Lung microvascular endothelial cell (primary cell): ENCODE results near the gene HYDIN. TPM values are rescaled to one million over a fixed set of nuclear protein-coding genes. Genes with fewer than 3 reads are reported as not detected.

Experiments
- DNase-seq, 2 donors: peaks; one replicate each; pipeline versions ENCODE4 v3.0.0 to v3.0.0-alpha.2; 2010; ENCODE audit warnings: low read depth in 2 of 2
- total RNA-seq: library from RNA; depleted of rRNA; stranded (reverse); fragments of >200 nt; gene quantifications from 2 replicates; pipeline ENCODE4 v1.2.1, GENCODE V29; 2014

Gene HYDIN
- total RNA-seq, 1 donor from 2014 or later: not detected

- no peak for DNase-seq
Measured at GRCh38 chr16:70767377-70768202, 462.9 kb downstream of the HYDIN start.

GRCh38 chr16:70766658-70767057 lies 463.9 kb downstream of the HYDIN start:
- DNase-seq: no peak

- no peak for DNase-seq
Measured at GRCh38 chr16:70766176-70766575, 464.3 kb downstream of the HYDIN start.

GRCh38 chr16:70765491-70765890 lies 465.0 kb downstream of the HYDIN start:
- no peak for DNase-seq

GRCh38 chr16:70764632-70765031 lies 465.9 kb downstream of the HYDIN start:
- no peak for DNase-seq

- DNase-seq: no peak
Measured at GRCh38 chr16:70760221-70760620, 470.3 kb downstream of the HYDIN start.

GRCh38 chr16:70759666-70760065 lies 470.9 kb downstream of the HYDIN start:
- no peak for DNase-seq

- DNase-seq: no peak
Measured at GRCh38 chr16:70758786-70759185, 471.7 kb downstream of the HYDIN start.

Other genes starting within 250 kb of the HYDIN start
- 19.2 and 28.0 TPM in 2 replicates for gene CMTR2, start 58.7 kb upstream of the HYDIN start, total RNA-seq
- not detected in 2 replicates for gene CALB2, start 128.0 kb upstream of the HYDIN start, total RNA-seq
- gene TLE7, start 211.3 kb upstream of the HYDIN start, total RNA-seq: not detected in 2 replicates
- 2.8 and 3.8 TPM in 2 replicates for gene ZNF23, start 231.5 kb upstream of the HYDIN start, total RNA-seq